K562 (cell line): Measurements from ENCODE around the gene CRABP2. TPM values are rescaled to one million over a fixed set of nuclear protein-coding genes. Genes with fewer than 3 reads are reported as not detected.

Experiments used
- DACH1 ChIP-seq: fragments of 450-650 bp; IDR thresholded peaks from 2 replicates; pipeline ENCODE4 v1.6.1; 2018; ENCODE audit not compliant: partially characterized antibody
- E2F6 ChIP-seq, 2 experiments: IDR thresholded peaks; 2 replicates each; pipeline ENCODE4 v1.6.1; 2011; ENCODE audit warnings: borderline replicate concordance in 1 of 2, control low read depth in 1 of 2, low read depth in 1 of 2, low read length in 1 of 2, mild to moderate bottlenecking in 1 of 2, mixed read lengths in 1 of 2, moderate library complexity in 1 of 2; ENCODE audit not compliant: insufficient read depth in 1 of 2, insufficient read length in 1 of 2, poor library complexity in 1 of 2, severe bottlenecking in 1 of 2; ENCODE audit errors: extremely low read depth in 1 of 2
- ETV6 ChIP-seq, 3 experiments: fragments of 150-350 bp in 1 of 3; sonication (generic) in 1 of 3; formaldehyde crosslinking in 1 of 3; IDR thresholded peaks; 2 replicates each; pipeline versions ENCODE4 v1.6.1 to v1.8.0; 2014 to 2022; ENCODE audit warnings: borderline replicate concordance in 2 of 3, low read depth in 2 of 3, antibody characterized with exemption in 1 of 3, low read length in 1 of 3, mild to moderate bottlenecking in 1 of 3, missing genetic modification reagents in 1 of 3
- GTF2E2 ChIP-seq: fragments of 200-800 bp; sonication (Bioruptor generic); IDR thresholded peaks from 2 replicates; pipeline ENCODE4 v1.6.1; 2016; ENCODE audit warnings: missing genetic modification characterization, missing compliant biosample characterization
- HDAC1 ChIP-seq, 2 experiments: fragments of 450-650 bp; IDR thresholded peaks; 2 replicates each; pipeline ENCODE4 v1.6.1; 2016 to 2017; ENCODE audit warnings: inconsistent platforms in 1 of 2, mild to moderate bottlenecking in 1 of 2, moderate library complexity in 1 of 2
- KDM4B ChIP-seq, 2 experiments: fragments of 450-650 bp in 1 of 2; sonication (generic) in 1 of 2; IDR thresholded peaks; 2 replicates each; pipeline ENCODE4 v1.6.1; 2016 to 2017; ENCODE audit warnings: borderline replicate concordance in 2 of 2, antibody characterized with exemption in 1 of 2, low read depth in 1 of 2, mild to moderate bottlenecking in 1 of 2
- MEF2A ChIP-seq: IDR thresholded peaks from 2 replicates; pipeline ENCODE4 v1.6.1; 2011; ENCODE audit warnings: low read depth, mild to moderate bottlenecking, low read length, moderate library complexity; ENCODE audit not compliant: control insufficient read depth
- MYNN ChIP-seq, 2 experiments: sonication (generic); formaldehyde crosslinking in 1 of 2; IDR thresholded peaks; 2 replicates each; pipeline versions ENCODE4 v1.5.0 to v1.6.1; 2016 to 2020; ENCODE audit warnings: antibody characterized with exemption in 1 of 2, missing genetic modification reagents in 1 of 2
- NCOR1 ChIP-seq: fragments of 450-650 bp; IDR thresholded peaks from 2 replicates; pipeline ENCODE4 v1.6.1; 2016; ENCODE audit warnings: mild to moderate bottlenecking, moderate library complexity
- NFIC ChIP-seq: fragments of 450-650 bp; IDR thresholded peaks from 2 replicates; pipeline ENCODE4 v1.6.1; 2017; ENCODE audit warnings: mild to moderate bottlenecking, inconsistent platforms
- NKRF ChIP-seq: fragments of 450-650 bp; IDR thresholded peaks from 2 replicates; pipeline ENCODE4 v1.6.1; 2016; ENCODE audit warnings: borderline replicate concordance
- NR2C2 ChIP-seq, 2 experiments: fragments of 200-800 bp in 1 of 2; sonication (Bioruptor generic) in 1 of 2; sonication (generic) in 1 of 2; formaldehyde crosslinking in 1 of 2; IDR thresholded peaks; 2 replicates each; pipeline versions ENCODE4 v1.6.1 to v1.8.0; 2016 to 2022; ENCODE audit warnings: mild to moderate bottlenecking in 1 of 2, missing compliant biosample characterization in 1 of 2, missing genetic modification characterization in 1 of 2, missing genetic modification reagents in 1 of 2
- PHB ChIP-seq: fragments of 250-450 bp; sonication (Bioruptor Pico); IDR thresholded peaks from 2 replicates; pipeline ENCODE4 v1.5.0; 2021
- POLR2A ChIP-seq: fragments of 450-650 bp; conservative IDR thresholded peaks from 2 replicates; pipeline ENCODE4 v1.6.1; 2016
- RFX7 ChIP-seq: fragments of 250-450 bp; sonication (Bioruptor Pico); IDR thresholded peaks from 2 replicates; pipeline ENCODE4 v1.5.1; 2021; ENCODE audit warnings: mild to moderate bottlenecking
- ZBTB17 ChIP-seq: fragments of 450-650 bp; formaldehyde crosslinking; IDR thresholded peaks from 2 replicates; pipeline ENCODE4 v1.4.0; 2020; ENCODE audit warnings: mild to moderate bottlenecking
- ZBTB49 ChIP-seq: sonication (generic); formaldehyde crosslinking; IDR thresholded peaks from 2 replicates; pipeline ENCODE4 v1.8.0; 2022; ENCODE audit warnings: missing genetic modification reagents, mild to moderate bottlenecking, borderline replicate concordance
- ZNF24 ChIP-seq: fragments of 450-650 bp; IDR thresholded peaks from 2 replicates; pipeline ENCODE4 v1.6.1; 2016
- ZNF408 ChIP-seq: fragments of 250-450 bp; sonication (Bioruptor Pico); IDR thresholded peaks from 2 replicates; pipeline ENCODE4 v1.4.0; 2020; ENCODE audit warnings: low read depth, mild to moderate bottlenecking, moderate library complexity
- ZNF717 ChIP-seq: fragments of 250-450 bp; sonication (Bioruptor Pico); IDR thresholded peaks from 2 replicates; pipeline ENCODE4 v1.5.0; 2021
- ZNF785 ChIP-seq: fragments of 250-450 bp; sonication (Bioruptor Pico); IDR thresholded peaks from 2 replicates; pipeline ENCODE4 v1.4.0; 2020; ENCODE audit warnings: mild to moderate bottlenecking
- polyA plus RNA-seq, 8 experiments: library from polyadenylated mRNA; depleted of rRNA in 4 of 8; stranded (reverse) in 5 of 8; unstranded in 3 of 8; fragments of >200 nt; fragmentation: Nextera tagmentation in 2 of 8; fragmentation: Illumina TruSeq in 1 of 8; extraction: Ambion mirVana in 2 of 8; extraction: Trizol in 1 of 8; gene quantifications; 2 replicates each; pipeline versions ENCODE4 v1.2.1 to v1.2.3, GENCODE V29; 2011 to 2014; ENCODE audit warnings: inconsistent platforms in 1 of 8, missing spikeins in 1 of 8
- total RNA-seq, 7 experiments: library from RNA; depleted of rRNA in 6 of 7; stranded (reverse); fragments of >200 nt in 6 of 7; fragmentation: Illumina TruSeq in 2 of 7; extraction: Trizol in 2 of 7; gene quantifications; 2 replicates each; pipeline versions ENCODE4 v1.2.1 to v1.2.3, GENCODE V29; 2011 to 2021; ENCODE audit warnings: low replicate concordance in 1 of 7

Gene CRABP2
- total and polyA plus RNA-seq, 9 of the 15 experiments (the other 6 are each of a cell fraction or from before 2014, with no cell fraction given), result 0.30 to 2.5 (median 0.82) TPM

GRCh38 chr1:156659988-156660751 is 45.2 kb downstream of the CRABP2 start (continued):
- TF ChIP-seq E2F6 (IDR thresholded peaks at IDR 0.05; ENCODE audit: borderline replicate concordance in 1 of 2, extremely low read depth in 1 of 2, insufficient read depth in 1 of 2, insufficient read length in 1 of 2, low read depth in 1 of 2, low read length in 1 of 2, poor library complexity in 1 of 2, severe bottlenecking in 1 of 2), result peak in 1 of 2 experiments; percentile 63
- peak; percentile 39; the same call in 1 of the 2 replicates for TF ChIP-seq MEF2A
- peak; percentile 59; the same call in 1 of the 2 replicates for TF ChIP-seq RFX7 (CRISPR knock-in tag)
- no peak for TF ChIP-seq ZNF785 (CRISPR knock-in tag)
- TF ChIP-seq ETV6 (IDR thresholded peaks at IDR 0.05; ENCODE audit: borderline replicate concordance in 1 of 2, low read depth in 2 of 2, low read length in 1 of 2), result no peak
- TF ChIP-seq ETV6 (CRISPR knock-in tag; IDR thresholded peaks at IDR 0.05; ENCODE audit: borderline replicate concordance), result no peak
- peak in 1 of 2 experiments; percentile 96; a peak in 2 of 4 replicates for TF ChIP-seq KDM4B (IDR thresholded peaks at IDR 0.05; ENCODE audit: borderline replicate concordance in 2 of 2, low read depth in 1 of 2)
- peak; percentile 98 for TF ChIP-seq MYNN (IDR thresholded peaks at IDR 0.05)
- no peak for TF ChIP-seq MYNN (CRISPR knock-in tag; IDR thresholded peaks at IDR 0.05)
- TF ChIP-seq ZNF24, result no peak
- TF ChIP-seq NKRF, result peak; percentile 83
- TF ChIP-seq ZBTB49 (CRISPR knock-in tag), result no peak
- TF ChIP-seq GTF2E2, result no peak
- TF ChIP-seq NCOR1, result peak; percentile 89
- TF ChIP-seq POLR2A, result peak; percentile 95
- TF ChIP-seq HDAC1 (IDR thresholded peaks at IDR 0.05), result peak; percentile 40 to 90; a peak in 3 of 4 replicates
- TF ChIP-seq ZNF717 (CRISPR knock-in tag), result peak; percentile 88; the same call in 1 of the 2 replicates
- 0 out of 2 replicates have a peak, but pooled peaks have one; percentile 70 for TF ChIP-seq PHB (CRISPR knock-in tag)
- TF ChIP-seq ZBTB17 (CRISPR knock-in tag), result peak; percentile 36; the same call in 1 of the 2 replicates
- no peak for TF ChIP-seq DACH1
- no peak for TF ChIP-seq ZNF408 (CRISPR knock-in tag)
- TF ChIP-seq NFIC, result peak; percentile 41; the same call in 1 of the 2 replicates
- TF ChIP-seq NR2C2 (CRISPR knock-in tag; IDR thresholded peaks at IDR 0.05), result peak; percentile 80; the same call in 1 of the 2 replicates
- TF ChIP-seq NR2C2 (tag; IDR thresholded peaks at IDR 0.05), result peak; percentile 45; the same call in 1 of the 2 replicates
